GM19035 (cell line): ENCODE measurements around the gene PRKACG.
A peak's percentile ranks its signal among the peaks of the same experiment; 100 is the strongest.
"Not testable (repeated sequence)": the region's sequence is repeated elsewhere in the genome, so short reads cannot be mapped to it uniquely, and the experiment has no call there.

Source experiments
- ATAC-seq: cut with Tn5 transposase; IDR thresholded peaks from one replicate; pipeline ENCODE4 v1.9.1; 2021; ENCODE audit not compliant: unreplicated experiment

The PRKACG gene

GRCh38 chr9:69027355-69028097 is 13.6 kb upstream of the PRKACG start:
- no peak for ATAC-seq

DNA sequence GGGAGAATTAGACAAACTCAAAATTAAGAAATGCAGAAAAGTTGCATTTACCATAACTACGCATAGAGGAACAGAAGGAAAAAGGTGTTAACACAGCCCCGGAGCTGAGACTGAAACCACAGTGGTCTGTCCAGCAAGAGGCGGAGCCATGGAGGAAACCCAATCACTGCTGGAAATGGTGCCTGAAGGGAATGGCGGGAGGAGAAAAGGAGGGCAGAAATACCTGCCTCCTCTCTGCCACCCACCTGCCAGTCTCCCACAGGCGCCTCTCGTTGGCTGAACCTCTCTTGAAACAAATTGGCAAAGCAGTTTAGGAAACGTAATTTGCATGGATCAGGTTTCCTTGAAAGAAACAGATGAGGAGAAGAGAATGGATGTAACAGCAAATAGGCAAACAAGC is 9.7 kb upstream of the PRKACG start:
- ATAC-seq = no peak

- no peak for ATAC-seq
Measured at GRCh38 chr9:69020301-69021145, 6.6 kb upstream of the PRKACG start.

- no peak for ATAC-seq
Measured at GRCh38 chr9:69019808-69020207, 5.9 kb upstream of the PRKACG start.

GRCh38 chr9:69018737-69019136 is 4.8 kb upstream of the PRKACG start:
- no peak for ATAC-seq

GRCh38 chr9:69016191-69017096 is 2.5 kb upstream of the PRKACG start:
- ATAC-seq = no peak

DNA sequence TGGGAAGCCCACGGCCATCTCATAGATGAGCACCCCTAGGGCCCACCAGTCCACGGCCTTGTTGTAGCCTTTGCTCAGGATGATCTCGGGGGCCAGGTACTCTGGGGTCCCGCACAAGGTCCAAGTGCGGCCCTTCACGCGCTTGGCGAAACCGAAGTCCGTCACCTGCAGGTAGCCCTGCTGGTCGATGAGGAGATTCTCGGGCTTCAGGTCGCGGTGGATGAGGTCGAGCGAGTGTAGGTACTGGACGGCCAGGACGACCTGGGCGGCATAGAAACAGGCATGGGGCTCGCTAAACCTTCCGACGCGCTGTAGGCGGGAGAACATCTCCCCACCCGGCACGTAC is 558 bp downstream of the PRKACG start:
- ATAC-seq = no peak

GRCh38 chr9:69012696-69013381 is 1.1 kb downstream of the PRKACG start:
- ATAC-seq = no peak

GRCh38 chr9:69009708-69010107 is 4.2 kb downstream of the PRKACG start:
- ATAC-seq = no peak

DNA sequence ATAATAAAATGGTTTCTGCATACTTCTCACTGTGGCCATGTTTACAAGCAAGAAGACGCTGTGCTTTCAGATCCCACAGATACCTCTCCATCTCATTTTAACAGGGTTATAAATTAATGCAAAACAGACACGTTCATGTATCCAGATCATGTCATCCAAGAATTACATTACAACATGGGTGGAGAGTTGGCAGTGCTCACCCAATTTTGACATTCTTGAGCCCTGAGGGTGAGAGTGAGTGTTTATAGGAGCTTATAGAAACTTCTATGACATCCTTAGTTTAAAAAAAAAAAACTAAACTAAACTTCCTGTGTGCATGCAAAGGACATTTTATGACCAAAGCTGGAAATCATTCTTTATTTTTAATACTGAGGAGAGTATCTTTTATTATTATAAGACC is 9.1 kb downstream of the PRKACG start:
- ATAC-seq = no peak

DNA sequence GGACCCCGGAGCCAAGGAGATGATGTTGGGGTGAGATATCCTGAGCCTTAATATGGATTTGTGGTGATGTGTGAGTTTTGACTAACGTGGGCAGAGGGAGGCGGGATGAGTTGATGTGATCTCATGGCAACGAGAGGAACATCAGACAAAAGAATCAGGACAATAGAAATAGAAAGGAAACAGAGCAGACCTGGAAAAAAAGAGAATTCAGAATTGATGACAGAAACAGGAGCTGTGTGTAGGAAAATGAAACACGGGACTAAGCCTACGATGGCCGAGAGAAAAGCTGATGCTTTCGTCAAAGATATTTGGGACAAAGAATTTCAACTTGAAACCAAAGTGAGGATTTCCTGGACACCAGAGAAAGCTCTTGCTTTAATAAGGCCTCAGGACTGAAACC is 10.9 kb downstream of the PRKACG start:
- ATAC-seq = no peak

DNA sequence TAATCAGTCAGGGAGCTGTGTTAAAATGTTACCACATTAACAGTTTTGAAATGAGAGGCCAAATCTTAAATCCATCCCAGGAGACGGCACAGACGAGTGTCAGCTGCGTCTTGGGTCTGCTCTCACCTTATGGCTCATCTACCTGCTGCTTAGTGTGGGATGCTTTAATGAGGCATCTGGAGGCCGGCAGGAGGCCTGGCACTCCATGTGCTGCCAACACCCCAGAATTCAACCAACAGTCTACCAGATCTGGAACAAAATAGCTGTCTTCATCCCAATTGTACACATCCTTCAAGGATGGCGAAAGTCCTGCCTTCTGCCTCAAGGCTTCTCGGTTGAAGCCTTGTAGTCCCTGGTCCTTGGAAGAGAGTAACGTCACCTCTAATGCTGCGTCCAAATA is 12.0 kb downstream of the PRKACG start:
- no peak for ATAC-seq

DNA sequence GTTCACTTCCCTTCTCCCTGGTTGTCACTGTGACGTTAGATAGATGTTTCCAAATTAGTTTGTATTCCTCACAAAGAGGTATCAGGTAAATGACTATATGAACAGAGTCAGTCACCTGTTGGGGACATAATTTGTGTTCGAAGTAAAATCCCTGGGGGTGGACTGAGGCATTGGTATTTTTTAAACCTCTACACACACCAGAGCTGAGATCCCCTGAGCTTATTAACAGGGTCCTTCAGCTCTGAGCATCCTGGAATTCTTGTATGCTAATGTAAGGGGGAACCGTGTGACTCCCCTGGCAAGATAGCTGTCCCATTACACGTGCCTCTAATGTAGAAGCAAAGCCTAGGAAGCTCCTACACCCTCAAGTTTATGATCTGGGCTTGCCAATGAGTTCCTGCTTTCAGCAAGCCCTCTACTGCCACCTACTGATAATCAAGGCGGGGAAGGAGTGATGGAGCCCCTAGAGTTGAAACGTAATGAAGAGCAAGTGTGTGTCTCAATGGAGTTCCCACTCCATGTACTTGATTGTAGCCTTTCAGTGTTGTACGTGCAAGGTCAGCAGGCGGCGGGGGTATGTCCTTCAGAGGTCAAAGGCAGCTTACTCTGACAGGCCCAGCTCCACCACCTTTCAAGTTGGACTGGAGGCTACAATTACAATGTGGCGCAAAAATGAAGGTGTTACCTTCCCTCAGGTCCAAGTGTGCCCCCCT is 14.4 kb downstream of the PRKACG start:
- peak; percentile 89 for ATAC-seq

DNA sequence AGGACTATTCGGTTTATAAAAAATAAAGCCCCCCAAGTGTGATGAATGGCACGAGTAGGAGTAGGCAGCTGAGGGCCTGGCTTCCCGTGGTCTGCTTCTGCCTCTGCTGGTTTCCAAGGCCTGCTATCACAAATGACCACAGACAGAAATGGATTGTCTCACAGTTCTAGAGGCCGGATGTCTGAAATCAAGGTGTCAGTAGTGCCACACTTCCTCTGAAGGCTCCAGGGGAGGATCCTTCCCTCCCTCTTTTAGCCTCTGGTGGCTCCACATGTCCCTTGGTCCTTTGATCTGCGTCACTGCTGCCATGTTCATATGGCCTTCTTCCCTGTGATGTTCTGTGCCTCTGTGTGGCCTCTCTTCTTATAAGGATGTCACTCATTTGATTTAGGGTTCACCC is 15.1 kb downstream of the PRKACG start:
- ATAC-seq = no peak

GRCh38 chr9:68998385-68998784 is 15.5 kb downstream of the PRKACG start:
- ATAC-seq = no peak

DNA sequence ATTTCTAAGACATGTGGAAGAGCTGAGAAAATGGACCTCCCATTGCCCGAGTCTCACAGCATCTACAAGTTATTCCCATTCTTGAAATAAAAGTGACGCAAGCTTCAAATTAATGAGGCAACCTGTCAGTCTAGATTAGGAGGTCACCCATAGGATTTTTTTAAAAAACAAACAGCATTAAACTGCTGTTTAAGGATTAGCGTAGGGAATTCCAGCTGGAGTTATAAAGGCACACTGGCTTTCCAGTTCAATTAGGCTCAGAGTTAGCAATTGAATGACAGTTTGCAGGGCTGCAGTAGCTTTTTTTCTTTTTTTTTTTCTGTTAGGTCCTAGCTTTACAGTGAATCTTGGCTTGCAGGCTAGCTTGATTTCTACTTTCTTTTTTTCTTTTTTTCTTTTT is 16.2 kb downstream of the PRKACG start:
- ATAC-seq = no peak

DNA sequence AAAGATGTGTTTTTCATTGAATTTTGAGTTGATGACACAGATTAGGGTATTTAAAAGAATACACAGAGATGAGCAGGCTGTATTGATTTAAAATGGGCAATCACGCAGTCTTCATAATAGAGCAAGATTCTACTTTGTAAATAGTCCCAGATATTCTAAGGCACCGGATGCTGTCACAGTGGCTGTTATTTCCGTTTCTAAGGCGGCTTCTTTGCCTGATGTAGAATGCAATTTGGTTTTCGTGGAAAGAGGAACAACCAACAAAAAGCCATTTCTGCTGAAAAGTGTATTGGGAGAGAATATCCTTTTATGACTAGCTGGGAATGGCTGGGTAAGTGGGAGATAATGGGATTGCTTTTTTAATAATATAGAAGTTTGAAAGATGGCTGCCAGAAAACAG is 17.5 kb downstream of the PRKACG start:
- no peak for ATAC-seq

DNA sequence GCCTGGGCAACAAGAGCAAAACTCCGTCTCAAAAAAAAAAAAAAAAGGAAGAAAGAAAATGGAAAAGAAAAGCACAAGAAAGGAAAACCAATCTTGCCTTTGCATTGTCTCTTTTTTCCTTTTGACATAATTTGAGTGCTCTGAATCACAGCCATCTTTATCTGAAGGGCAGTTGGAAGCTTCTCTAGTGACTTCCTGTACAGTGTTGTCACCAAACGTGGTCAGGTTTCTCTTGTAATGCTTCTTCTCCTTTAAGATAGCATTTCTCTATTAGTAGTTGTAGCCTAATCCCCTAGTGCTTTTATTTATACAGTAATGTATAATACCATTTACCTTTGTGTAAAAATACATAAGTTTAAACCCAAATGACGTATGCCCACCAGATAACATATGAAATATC is 18.1 kb downstream of the PRKACG start:
- no peak for ATAC-seq

DNA sequence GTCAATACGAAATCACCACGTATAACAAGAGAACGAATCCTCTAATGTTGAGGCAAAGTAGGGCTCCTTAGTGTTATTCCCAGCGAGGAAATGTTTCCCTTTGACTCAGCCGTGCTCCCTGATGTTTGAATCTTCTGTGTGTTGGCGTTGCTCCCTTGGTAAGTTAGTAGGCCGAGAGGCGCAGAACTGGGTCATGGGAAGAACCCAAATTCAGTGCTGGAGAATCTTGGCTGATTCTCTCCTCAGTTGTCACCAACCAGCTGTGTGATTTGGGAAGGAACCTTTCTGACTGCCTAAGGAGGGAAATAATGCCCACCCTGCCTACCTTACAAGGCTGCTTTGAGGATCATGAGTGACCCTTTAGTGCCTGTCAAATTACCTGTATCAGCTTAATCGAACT is 22.5 kb downstream of the PRKACG start:
- no peak for ATAC-seq

GRCh38 chr9:68986949-68987348 is 27.0 kb downstream of the PRKACG start:
- not testable (repeated sequence) for ATAC-seq
